ENCODE data around the gene KIRREL3.

The KIRREL3 gene

GRCh38 chr11:126475014-126475991, 525.3 kb downstream of the KIRREL3 start:
- no peaks in the 10 kb centered on the region for H3K27me3 ChIP-seq (ENCODE audit: control insufficient read depth, insufficient read depth, low read length)
- no peak overlapping the region for H3K27ac ChIP-seq (ENCODE audit: low read length)
- no peak overlapping the region for H3K4me3 ChIP-seq (ENCODE audit: low read length)
- no peak overlapping the region for H3K9ac ChIP-seq (ENCODE audit: low read length)
- H3K36me3 ChIP-seq (ENCODE audit: control insufficient read depth, low read depth, low read length), result no peaks in the 10 kb centered on the region
- H3K4me1 ChIP-seq (ENCODE audit: control insufficient read depth, low read depth, low read length), result no peaks in the 10 kb centered on the region
- no peaks in the 10 kb centered on the region for H3K9me3 ChIP-seq (ENCODE audit: control insufficient read depth, low read depth, low read length)

GRCh38 chr11:126474220-126474619, 526.4 kb downstream of the KIRREL3 start:
- Histone ChIP-seq H3K36me3 (ENCODE audit: control insufficient read depth, low read depth, low read length) (no peaks in the 10 kb centered on the region), H3K9ac (ENCODE audit: low read length) (no peak overlapping the region), H3K4me3 (ENCODE audit: low read length) (no peak overlapping the region), H3K27ac (ENCODE audit: low read length) (no peak overlapping the region), H3K9me3 (ENCODE audit: control insufficient read depth, low read depth, low read length) (no peaks in the 10 kb centered on the region), H3K4me1 (ENCODE audit: control insufficient read depth, low read depth, low read length) (no peaks in the 10 kb centered on the region), H3K27me3 (ENCODE audit: control insufficient read depth, insufficient read depth, low read length) (no peaks in the 10 kb centered on the region)

GRCh38 chr11:126473269-126473668, 527.3 kb downstream of the KIRREL3 start:
- Histone ChIP-seq H3K27me3 (ENCODE audit: control insufficient read depth, insufficient read depth, low read length) (no peaks in the 10 kb centered on the region), H3K36me3 (ENCODE audit: control insufficient read depth, low read depth, low read length) (no peaks in the 10 kb centered on the region), H3K9ac (ENCODE audit: low read length) (no peak overlapping the region), H3K4me3 (ENCODE audit: low read length) (no peak overlapping the region), H3K9me3 (ENCODE audit: control insufficient read depth, low read depth, low read length) (no peaks in the 10 kb centered on the region), H3K27ac (ENCODE audit: low read length) (no peak overlapping the region), H3K4me1 (ENCODE audit: control insufficient read depth, low read depth, low read length) (no peaks in the 10 kb centered on the region)

GRCh38 chr11:126469311-126469710, 531.3 kb downstream of the KIRREL3 start:
- Histone ChIP-seq H3K36me3 (ENCODE audit: control insufficient read depth, low read depth, low read length) (no peaks in the 10 kb centered on the region), H3K27me3 (ENCODE audit: control insufficient read depth, insufficient read depth, low read length) (no peaks in the 10 kb centered on the region), H3K4me1 (ENCODE audit: control insufficient read depth, low read depth, low read length) (peaks cover 9% of the 10 kb centered on the region)

GRCh38 chr11:126468102-126468521, 532.5 kb downstream of the KIRREL3 start:
- Histone ChIP-seq H3K27me3 (ENCODE audit: control insufficient read depth, insufficient read depth, low read length) (no peaks in the 10 kb centered on the region), H3K9me3 (ENCODE audit: control insufficient read depth, low read depth, low read length) (no peaks in the 10 kb centered on the region), H3K4me3 (ENCODE audit: low read length) (no peak overlapping the region), H3K27ac (ENCODE audit: low read length) (no peak overlapping the region), H3K9ac (ENCODE audit: low read length) (no peak overlapping the region), H3K36me3 (ENCODE audit: control insufficient read depth, low read depth, low read length) (no peaks in the 10 kb centered on the region), H3K4me1 (ENCODE audit: control insufficient read depth, low read depth, low read length) (peaks cover 9% of the 10 kb centered on the region)

More at GRCh38 chr11:126469311-126469710, 531.3 kb downstream of the KIRREL3 start:
- Histone ChIP-seq H3K27ac (ENCODE audit: low read length) (no peak overlapping the region), H3K4me3 (ENCODE audit: low read length) (no peak overlapping the region), H3K9ac (ENCODE audit: low read length) (no peak overlapping the region), H3K9me3 (ENCODE audit: control insufficient read depth, low read depth, low read length) (no peaks in the 10 kb centered on the region)

- no peaks in the 10 kb centered on the region for H3K9me3 ChIP-seq (ENCODE audit: control insufficient read depth, low read depth, low read length)
- no peak overlapping the region for H3K27ac ChIP-seq (ENCODE audit: low read length)
- no peaks in the 10 kb centered on the region for H3K36me3 ChIP-seq (ENCODE audit: control insufficient read depth, low read depth, low read length)
- H3K4me3 ChIP-seq (ENCODE audit: low read length), result no peak overlapping the region
- no peaks in the 10 kb centered on the region for H3K27me3 ChIP-seq (ENCODE audit: control insufficient read depth, insufficient read depth, low read length)
- H3K9ac ChIP-seq (ENCODE audit: low read length), result no peak overlapping the region
- peaks cover 9% of the 10 kb centered on the region for H3K4me1 ChIP-seq (ENCODE audit: control insufficient read depth, low read depth, low read length)
These were observed 533.1 kb downstream of the KIRREL3 start for GRCh38 chr11:126467471-126467870.

GRCh38 chr11:126467046-126467370, 533.6 kb downstream of the KIRREL3 start:
- no peak overlapping the region for H3K27ac ChIP-seq (ENCODE audit: low read length)
- peaks cover 9% of the 10 kb centered on the region for H3K4me1 ChIP-seq (ENCODE audit: control insufficient read depth, low read depth, low read length)
- no peak overlapping the region for H3K9ac ChIP-seq (ENCODE audit: low read length)
- no peak overlapping the region for H3K4me3 ChIP-seq (ENCODE audit: low read length)
- no peaks in the 10 kb centered on the region for H3K36me3 ChIP-seq (ENCODE audit: control insufficient read depth, low read depth, low read length)
- H3K9me3 ChIP-seq (ENCODE audit: control insufficient read depth, low read depth, low read length), result no peaks in the 10 kb centered on the region
- no peaks in the 10 kb centered on the region for H3K27me3 ChIP-seq (ENCODE audit: control insufficient read depth, insufficient read depth, low read length)

- Histone ChIP-seq H3K27me3 (ENCODE audit: control insufficient read depth, insufficient read depth, low read length) (no peaks in the 10 kb centered on the region), H3K9ac (ENCODE audit: low read length) (no peak overlapping the region), H3K36me3 (ENCODE audit: control insufficient read depth, low read depth, low read length) (no peaks in the 10 kb centered on the region), H3K27ac (ENCODE audit: low read length) (no peak overlapping the region), H3K4me3 (ENCODE audit: low read length) (no peak overlapping the region), H3K9me3 (ENCODE audit: control insufficient read depth, low read depth, low read length) (no peaks in the 10 kb centered on the region), H3K4me1 (ENCODE audit: control insufficient read depth, low read depth, low read length) (peaks cover 9% of the 10 kb centered on the region)
These were observed 534.1 kb downstream of the KIRREL3 start for GRCh38 chr11:126466236-126467045.

- Histone ChIP-seq H3K36me3 (ENCODE audit: control insufficient read depth, low read depth, low read length) (no peaks in the 10 kb centered on the region), H3K27me3 (ENCODE audit: control insufficient read depth, insufficient read depth, low read length) (no peaks in the 10 kb centered on the region), H3K27ac (ENCODE audit: low read length) (no peak overlapping the region), H3K9ac (ENCODE audit: low read length) (no peak overlapping the region), H3K9me3 (ENCODE audit: control insufficient read depth, low read depth, low read length) (no peaks in the 10 kb centered on the region), H3K4me1 (ENCODE audit: control insufficient read depth, low read depth, low read length) (peaks cover 9% of the 10 kb centered on the region), H3K4me3 (ENCODE audit: low read length) (no peak overlapping the region)
These were observed 534.9 kb downstream of the KIRREL3 start for GRCh38 chr11:126465573-126466188.

GRCh38 chr11:126464796-126465195, 535.8 kb downstream of the KIRREL3 start:
- peaks cover 9% of the 10 kb centered on the region for H3K4me1 ChIP-seq (ENCODE audit: control insufficient read depth, low read depth, low read length)
- no peaks in the 10 kb centered on the region for H3K9me3 ChIP-seq (ENCODE audit: control insufficient read depth, low read depth, low read length)
- no peaks in the 10 kb centered on the region for H3K27me3 ChIP-seq (ENCODE audit: control insufficient read depth, insufficient read depth, low read length)
- H3K9ac ChIP-seq (ENCODE audit: low read length), result no peak overlapping the region
- H3K4me3 ChIP-seq (ENCODE audit: low read length), result no peak overlapping the region
- no peaks in the 10 kb centered on the region for H3K36me3 ChIP-seq (ENCODE audit: control insufficient read depth, low read depth, low read length)
- no peak overlapping the region for H3K27ac ChIP-seq (ENCODE audit: low read length)

GRCh38 chr11:126462422-126462821, 538.1 kb downstream of the KIRREL3 start:
- Histone ChIP-seq H3K36me3 (ENCODE audit: control insufficient read depth, low read depth, low read length) (no peaks in the 10 kb centered on the region), H3K9ac (ENCODE audit: low read length) (no peak overlapping the region), H3K27me3 (ENCODE audit: control insufficient read depth, insufficient read depth, low read length) (no peaks in the 10 kb centered on the region), H3K27ac (ENCODE audit: low read length) (no peak overlapping the region), H3K9me3 (ENCODE audit: control insufficient read depth, low read depth, low read length) (no peaks in the 10 kb centered on the region), H3K4me1 (ENCODE audit: control insufficient read depth, low read depth, low read length) (peaks cover 9% of the 10 kb centered on the region), H3K4me3 (ENCODE audit: low read length) (no peak overlapping the region)
